ENCODE results near the gene CRP.
"Not testable (repeated sequence)": the region's sequence is repeated elsewhere in the genome, so short reads cannot be mapped to it uniquely, and the experiment has no call there.

CRP gene

GRCh38 chr1:159699246-159699645 is 15.1 kb downstream of the CRP start:
- DNase-seq, result no peak

GRCh38 chr1:159687511-159687910 is 26.9 kb downstream of the CRP start:
- DNase-seq, result no peak

GRCh38 chr1:159686599-159687299 is 27.6 kb downstream of the CRP start:
- DNase-seq, result no peak

GRCh38 chr1:159678939-159679338 is 35.5 kb downstream of the CRP start:
- no peak for DNase-seq

GRCh38 chr1:159675046-159675445 is 39.3 kb downstream of the CRP start:
- no peak for DNase-seq

- DNase-seq, result not testable (repeated sequence)
Observed at GRCh38 chr1:159672390-159672789, 42.0 kb downstream of the CRP start.

GRCh38 chr1:159669338-159669737 is 45.1 kb downstream of the CRP start:
- no peak for DNase-seq

- no peak for DNase-seq
Observed at GRCh38 chr1:159668739-159669138, 45.6 kb downstream of the CRP start.

GRCh38 chr1:159664247-159664646 is 50.1 kb downstream of the CRP start:
- no peak for DNase-seq

GRCh38 chr1:159663552-159663951 is 50.8 kb downstream of the CRP start:
- DNase-seq, result no peak

All from NCI-H2029 treated with DMSO at 0.1 percent for 48 hours (cell line).